ENCODE results near the gene ARHGAP27.
A peak's percentile ranks its signal among the peaks of the same experiment; 100 is the strongest.

The ARHGAP27 gene

DNA sequence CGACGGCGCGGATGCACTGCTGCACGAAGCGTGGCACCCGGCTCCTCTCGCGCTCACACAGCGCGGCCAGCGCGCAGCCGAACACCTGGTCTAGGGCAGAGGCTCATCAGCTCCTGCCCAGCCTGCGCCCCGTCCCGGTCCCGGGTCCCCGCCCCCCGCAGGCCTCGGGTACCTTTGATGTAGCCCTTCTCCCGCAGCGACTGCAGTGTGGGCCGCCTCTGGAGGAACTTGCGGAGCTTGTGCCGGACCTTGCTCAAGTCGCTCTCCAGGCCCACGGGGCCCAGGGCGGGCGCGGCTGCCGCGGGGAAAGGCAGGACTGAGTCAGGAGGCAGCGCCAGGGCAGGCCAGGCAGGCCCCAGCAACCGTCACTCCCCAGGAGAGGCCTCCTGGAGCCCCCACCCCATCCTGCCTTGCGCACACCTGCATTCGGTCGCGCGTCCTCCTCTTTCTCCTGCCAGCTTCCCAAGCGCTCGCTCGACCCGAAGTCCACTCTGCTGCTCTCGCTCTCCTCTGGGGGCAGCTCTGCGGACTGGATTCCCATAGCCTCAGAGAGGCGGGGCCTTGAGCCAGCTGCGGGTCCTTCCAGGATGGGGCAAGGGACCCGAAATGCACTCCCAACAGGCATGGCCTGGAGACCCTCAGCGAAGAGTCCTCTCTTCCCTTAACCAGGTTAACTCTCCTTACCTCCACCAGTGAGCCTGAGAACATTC lies 36.0 kb downstream of the ARHGAP27 start:
- no peak overlapping the region for H3K4me3 ChIP-seq (ENCODE audit: low read depth, low read length)
- DNase-seq (ENCODE audit: low read depth), result no peak
- in situ Hi-C loops (cut with HindIII; ENCODE audit: low sequenced_read_pairs), result no loop called here
- TF ChIP-seq, protein P1, sequence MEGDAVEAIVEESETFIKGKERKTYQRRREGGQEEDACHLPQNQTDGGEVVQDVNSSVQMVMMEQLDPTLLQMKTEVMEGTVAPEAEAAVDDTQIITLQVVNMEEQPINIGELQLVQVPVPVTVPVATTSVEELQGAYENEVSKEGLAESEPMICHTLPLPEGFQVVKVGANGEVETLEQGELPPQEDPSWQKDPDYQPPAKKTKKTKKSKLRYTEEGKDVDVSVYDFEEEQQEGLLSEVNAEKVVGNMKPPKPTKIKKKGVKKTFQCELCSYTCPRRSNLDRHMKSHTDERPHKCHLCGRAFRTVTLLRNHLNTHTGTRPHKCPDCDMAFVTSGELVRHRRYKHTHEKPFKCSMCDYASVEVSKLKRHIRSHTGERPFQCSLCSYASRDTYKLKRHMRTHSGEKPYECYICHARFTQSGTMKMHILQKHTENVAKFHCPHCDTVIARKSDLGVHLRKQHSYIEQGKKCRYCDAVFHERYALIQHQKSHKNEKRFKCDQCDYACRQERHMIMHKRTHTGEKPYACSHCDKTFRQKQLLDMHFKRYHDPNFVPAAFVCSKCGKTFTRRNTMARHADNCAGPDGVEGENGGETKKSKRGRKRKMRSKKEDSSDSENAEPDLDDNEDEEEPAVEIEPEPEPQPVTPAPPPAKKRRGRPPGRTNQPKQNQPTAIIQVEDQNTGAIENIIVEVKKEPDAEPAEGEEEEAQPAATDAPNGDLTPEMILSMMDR (IDR thresholded peaks at IDR 0.05; ENCODE audit: low read depth, low read length, missing control alignments), result no peak

DNA sequence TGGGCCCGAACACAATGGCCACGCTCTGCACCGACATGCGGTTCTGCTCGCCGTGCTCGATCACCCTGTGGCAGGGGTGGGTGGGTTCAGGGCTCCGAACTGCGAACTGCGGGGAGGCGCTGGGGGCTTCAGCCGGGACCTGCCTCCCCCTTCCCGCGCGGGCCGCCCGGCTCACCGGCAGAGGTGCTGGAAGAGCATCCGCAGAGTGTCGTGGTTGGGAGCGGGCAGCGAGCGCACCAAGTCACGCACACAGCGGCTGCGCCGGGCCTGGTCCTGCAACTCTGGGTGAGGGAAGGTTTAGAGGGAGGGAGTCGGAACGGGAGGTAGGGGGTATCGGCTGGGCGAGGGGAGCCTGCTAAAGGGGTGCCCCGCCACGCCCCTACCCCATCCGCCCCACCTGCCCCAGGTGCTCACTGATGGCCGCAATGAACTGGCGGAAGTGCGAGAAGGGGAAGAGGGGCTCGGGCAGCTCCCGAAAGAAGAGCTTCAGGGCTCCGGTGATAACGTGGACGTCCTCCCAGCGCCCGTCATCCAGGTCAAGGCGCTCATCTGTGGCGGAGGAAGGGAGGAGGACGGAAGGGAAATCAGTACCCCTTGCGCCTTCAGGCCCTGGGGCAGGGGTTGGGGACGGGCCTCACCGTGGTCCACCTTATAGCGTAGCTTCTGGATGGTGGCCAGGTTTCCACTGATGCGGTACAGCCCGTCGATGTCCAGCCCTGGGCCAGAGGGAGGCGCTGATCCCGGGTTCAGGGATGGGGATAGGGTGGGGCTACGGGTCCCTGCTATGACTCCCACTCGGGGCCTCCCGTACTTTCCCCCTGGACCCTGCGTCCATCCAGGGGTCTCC lies 36.9 kb downstream of the ARHGAP27 start:
- DNase-seq (ENCODE audit: low read depth), result no peak
- no peak overlapping the region for H3K4me3 ChIP-seq (ENCODE audit: low read depth, low read length)

DNA sequence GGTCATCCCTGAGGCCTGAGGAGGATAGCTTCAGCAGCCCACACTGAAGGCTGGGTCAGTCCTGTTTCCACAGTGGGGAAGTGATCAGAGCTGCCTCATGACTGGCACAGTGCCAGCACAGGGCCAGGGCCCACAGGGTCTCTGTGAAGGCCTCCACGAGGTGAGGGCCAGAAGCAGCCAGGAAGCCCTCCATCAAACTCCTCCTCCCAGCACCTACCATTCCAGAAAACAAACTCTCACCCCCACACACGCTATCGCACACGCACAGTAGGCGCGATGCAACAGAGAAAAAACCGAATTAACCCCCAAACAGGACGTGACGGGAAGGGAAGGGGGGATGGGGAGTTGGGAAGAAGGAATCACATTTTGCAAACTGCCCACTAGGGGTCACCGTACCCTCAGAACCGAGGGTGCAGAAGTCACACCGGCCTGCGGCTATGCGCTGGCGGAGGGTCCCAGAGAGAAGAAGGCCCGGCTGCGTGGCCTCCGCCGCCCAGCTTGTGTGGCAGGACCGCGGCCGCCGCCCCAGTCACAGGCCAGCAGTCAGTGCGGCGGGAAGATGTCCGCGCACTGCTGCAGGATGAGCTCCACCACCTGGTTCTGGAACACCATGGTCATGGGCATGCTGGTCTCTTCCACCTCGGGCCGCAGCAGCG lies 37.6 kb downstream of the ARHGAP27 start:
- H3K4me3 ChIP-seq (ENCODE audit: low read depth, low read length), result no peak overlapping the region
- peak; percentile 74 for DNase-seq (ENCODE audit: low read depth)
- in situ Hi-C loops (cut with HindIII; ENCODE audit: low sequenced_read_pairs), result no loop called here
- TF ChIP-seq, protein P1 (IDR thresholded peaks at IDR 0.05; ENCODE audit: low read depth, low read length, missing control alignments), result peak; percentile 74

More for the DNA sequence above, 36.9 kb downstream of the ARHGAP27 start:
- in situ Hi-C loops (cut with HindIII; ENCODE audit: low sequenced_read_pairs), result no loop called here
- TF ChIP-seq, protein P1 (IDR thresholded peaks at IDR 0.05; ENCODE audit: low read depth, low read length, missing control alignments), result no peak

- H3K4me3 ChIP-seq (ENCODE audit: low read depth, low read length), result no peak overlapping the region
- in situ Hi-C loops (cut with HindIII; ENCODE audit: low sequenced_read_pairs), result no loop called here
- TF ChIP-seq, protein P1 (IDR thresholded peaks at IDR 0.05; ENCODE audit: low read depth, low read length, missing control alignments), result no peak
- DNase-seq (ENCODE audit: low read depth), result no peak
Measured at GRCh38 chr17:45394564-45394912, 38.1 kb downstream of the ARHGAP27 start.

DNA sequence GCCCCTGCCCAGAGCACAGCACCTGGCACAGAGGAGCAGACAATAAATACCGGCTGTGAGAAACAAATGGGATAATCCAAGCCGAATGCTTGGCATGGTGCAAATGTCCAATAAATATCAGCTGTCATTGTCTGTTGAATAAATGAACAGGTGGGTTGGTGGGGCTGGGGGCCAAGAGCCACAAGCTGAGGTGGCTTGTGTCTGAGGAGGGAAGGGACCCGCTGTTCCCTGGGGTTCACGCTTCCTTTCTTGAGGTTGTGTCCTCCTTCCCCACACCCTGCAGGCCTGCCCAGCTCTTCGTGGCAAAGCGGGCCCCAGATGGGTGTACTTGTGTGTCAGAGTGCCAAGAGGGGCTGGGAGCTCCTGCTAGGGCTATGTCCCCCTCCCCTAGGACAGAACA lies 38.6 kb downstream of the ARHGAP27 start:
- DNase-seq (ENCODE audit: low read depth), result no peak
- in situ Hi-C loops (cut with HindIII; ENCODE audit: low sequenced_read_pairs), result no loop called here
- TF ChIP-seq, protein P1 (IDR thresholded peaks at IDR 0.05; ENCODE audit: low read depth, low read length, missing control alignments), result no peak
- H3K4me3 ChIP-seq (ENCODE audit: low read depth, low read length), result no peak overlapping the region

GRCh38 chr17:45393411-45393810 lies 39.3 kb downstream of the ARHGAP27 start:
- in situ Hi-C loops (cut with HindIII; ENCODE audit: low sequenced_read_pairs), result no loop called here
- DNase-seq (ENCODE audit: low read depth), result no peak
- H3K4me3 ChIP-seq (ENCODE audit: low read depth, low read length), result no peak overlapping the region
- TF ChIP-seq, protein P1 (IDR thresholded peaks at IDR 0.05; ENCODE audit: low read depth, low read length, missing control alignments), result no peak

All from astrocyte of the cerebellum (primary cell).